Uterus (tissue), 4 donors: ENCODE measurements around the gene LRRC4B. TPM values are rescaled to one million over a fixed set of nuclear protein-coding genes. Genes with fewer than 3 reads are reported as not detected.

ENCODE experiments used
- DNase-seq, 2 donors: peaks; one replicate each; pipeline ENCODE4 v3.0.0-alpha.2; 2019 to 2020
- H3K27ac ChIP-seq, 2 donors: fragments of 200-600 bp; sonication (generic); 1 replicate in 1 of 2; 2 replicates in 1 of 2; pipeline ENCODE4 v1.5.1; 2016 to 2018
- H3K27me3 ChIP-seq, 2 donors: fragments of 200-600 bp; sonication (generic); one replicate each; pipeline ENCODE4 v1.5.1; 2018 to 2019; ENCODE audit warnings: control low read depth in 1 of 2
- H3K36me3 ChIP-seq, 2 donors: fragments of 200-600 bp; sonication (generic); one replicate each; pipeline ENCODE4 v1.5.1; 2019; ENCODE audit warnings: control low read depth in 1 of 2
- H3K4me1 ChIP-seq, 2 donors: fragments of 200-600 bp; sonication (generic); one replicate each; pipeline ENCODE4 v1.5.1; 2018 to 2019; ENCODE audit warnings: control low read depth in 1 of 2
- H3K4me3 ChIP-seq, 2 donors: fragments of 200-600 bp; sonication (generic); 1 replicate in 1 of 2; 2 replicates in 1 of 2; pipeline ENCODE4 v1.5.1; 2018 to 2019; ENCODE audit warnings: mild to moderate bottlenecking in 1 of 2
- H3K9me3 ChIP-seq, 2 donors: fragments of 200-600 bp; sonication (generic); one replicate each; pipeline ENCODE4 v1.5.1; 2019; ENCODE audit warnings: control low read depth in 1 of 2
- POLR2A ChIP-seq, 2 donors: fragments of 450-650 bp; IDR thresholded peaks; one replicate each; pipeline ENCODE4 v1.6.1; 2016; ENCODE audit warnings: antibody characterized with exemption in 2 of 2, mild to moderate bottlenecking in 1 of 2, moderate library complexity in 1 of 2
- intact Hi-C: fragments of 100-400 bp; cut with DNase I; formaldehyde crosslinking; loops from one replicate; pipeline ENCODE4 v1.15.1; 2023; ENCODE audit warnings: low total_unique reads
- total RNA-seq, 4 donors: library from RNA; depleted of rRNA in 3 of 4; stranded (reverse); fragments of >200 nt in 3 of 4; gene quantifications; one replicate each; pipeline versions ENCODE4 v1.1.0 to v1.2.4, GENCODE V29; 2014 to 2023
- TF ChIP-seq, protein P1 (sequence below), 4 experiments: fragments of 200-600 bp in 2 of 4; fragments of 450-650 bp in 2 of 4; sonication (generic) in 2 of 4; IDR thresholded peaks; one replicate each; pipeline ENCODE4 v1.5.1; 2016 to 2019; ENCODE audit warnings: antibody characterized with exemption in 4 of 4, mild to moderate bottlenecking in 2 of 4, moderate library complexity in 1 of 4
- donor health status: DM: yes; HTN: yes; CAD: no.

LRRC4B gene
- total RNA-seq, 4 donors from 2014 or later, result 2.4 to 38.0 (median 13.2) TPM

- H3K36me3 ChIP-seq, result no peaks in the 10 kb centered on the region
- H3K4me3 ChIP-seq, result no peak overlapping the region
- TF ChIP-seq POLR2A (IDR thresholded peaks at IDR 0.05), result no peak
- TF ChIP-seq, protein P1, sequence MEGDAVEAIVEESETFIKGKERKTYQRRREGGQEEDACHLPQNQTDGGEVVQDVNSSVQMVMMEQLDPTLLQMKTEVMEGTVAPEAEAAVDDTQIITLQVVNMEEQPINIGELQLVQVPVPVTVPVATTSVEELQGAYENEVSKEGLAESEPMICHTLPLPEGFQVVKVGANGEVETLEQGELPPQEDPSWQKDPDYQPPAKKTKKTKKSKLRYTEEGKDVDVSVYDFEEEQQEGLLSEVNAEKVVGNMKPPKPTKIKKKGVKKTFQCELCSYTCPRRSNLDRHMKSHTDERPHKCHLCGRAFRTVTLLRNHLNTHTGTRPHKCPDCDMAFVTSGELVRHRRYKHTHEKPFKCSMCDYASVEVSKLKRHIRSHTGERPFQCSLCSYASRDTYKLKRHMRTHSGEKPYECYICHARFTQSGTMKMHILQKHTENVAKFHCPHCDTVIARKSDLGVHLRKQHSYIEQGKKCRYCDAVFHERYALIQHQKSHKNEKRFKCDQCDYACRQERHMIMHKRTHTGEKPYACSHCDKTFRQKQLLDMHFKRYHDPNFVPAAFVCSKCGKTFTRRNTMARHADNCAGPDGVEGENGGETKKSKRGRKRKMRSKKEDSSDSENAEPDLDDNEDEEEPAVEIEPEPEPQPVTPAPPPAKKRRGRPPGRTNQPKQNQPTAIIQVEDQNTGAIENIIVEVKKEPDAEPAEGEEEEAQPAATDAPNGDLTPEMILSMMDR (IDR thresholded peaks at IDR 0.05), result no peak
- H3K27ac ChIP-seq, result no peak overlapping the region
- peaks cover 0 to 3% of the 10 kb centered on the region in 2 donors for H3K4me1 ChIP-seq
- H3K27me3 ChIP-seq, result peaks cover 0 to 3% of the 10 kb centered on the region in 2 donors
- DNase-seq, result no peak
- intact Hi-C loops, result no loop called here
- no peaks in the 10 kb centered on the region for H3K9me3 ChIP-seq
These were observed 8.6 kb downstream of the LRRC4B start for GRCh38 chr19:50559636-50560035.

DNA sequence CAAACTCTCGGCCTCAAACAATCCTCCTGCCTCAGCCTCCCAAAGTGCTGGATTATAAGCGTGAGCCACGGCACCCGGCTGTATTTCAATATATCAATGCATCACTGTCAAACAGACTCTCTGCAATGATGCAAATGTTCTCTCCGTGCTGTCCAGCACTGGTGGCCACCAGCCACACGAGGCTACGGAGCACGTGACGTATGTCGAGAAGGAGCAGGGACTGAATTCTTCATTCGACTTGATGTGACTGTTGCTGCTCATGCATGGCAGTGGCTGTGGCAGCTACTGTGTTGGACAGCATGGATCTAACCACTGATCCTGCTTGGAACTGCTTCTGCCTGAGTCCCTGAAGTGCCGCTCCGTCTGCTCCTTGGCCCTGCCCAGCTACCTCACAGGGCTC, 9.8 kb downstream of the LRRC4B start:
- Histone ChIP-seq H3K4me1 (peaks cover 0 to 3% of the 10 kb centered on the region in 2 donors), H3K4me3 (no peak overlapping the region), H3K27ac (no peak overlapping the region), H3K27me3 (peaks cover 0 to 3% of the 10 kb centered on the region in 2 donors), H3K36me3 (no peaks in the 10 kb centered on the region), H3K9me3 (no peaks in the 10 kb centered on the region)
- intact Hi-C loops, result no loop called here
- no peak for DNase-seq
- no peak for TF ChIP-seq POLR2A (IDR thresholded peaks at IDR 0.05)
- TF ChIP-seq, protein P1 (IDR thresholded peaks at IDR 0.05), result no peak

- H3K4me3 ChIP-seq, result no peak overlapping the region
- no peak for TF ChIP-seq POLR2A (IDR thresholded peaks at IDR 0.05)
- TF ChIP-seq, protein P1 (IDR thresholded peaks at IDR 0.05), result no peak
- intact Hi-C loops, result no loop called here
- H3K27ac ChIP-seq, result no peak overlapping the region
- H3K36me3 ChIP-seq, result no peaks in the 10 kb centered on the region
- no peaks in the 10 kb centered on the region for H3K9me3 ChIP-seq
- peaks cover 0 to 3% of the 10 kb centered on the region in 2 donors for H3K4me1 ChIP-seq
- DNase-seq, result no peak
- peaks cover 0 to 3% of the 10 kb centered on the region in 2 donors for H3K27me3 ChIP-seq
These were observed 10.2 kb downstream of the LRRC4B start for GRCh38 chr19:50558039-50558438.

- no peaks in the 10 kb centered on the region for H3K36me3 ChIP-seq
- TF ChIP-seq, protein P1 (IDR thresholded peaks at IDR 0.05), result no peak
- TF ChIP-seq POLR2A (IDR thresholded peaks at IDR 0.05), result no peak
- no peak for DNase-seq
- peaks cover 0 to 3% of the 10 kb centered on the region in 2 donors for H3K27me3 ChIP-seq
- no peaks in the 10 kb centered on the region for H3K9me3 ChIP-seq
- H3K4me3 ChIP-seq, result peak overlapping the region in 1 of 2 donors; percentile 35
- intact Hi-C loops, result no loop called here
- peak overlapping the region in 1 of 2 donors; percentile 53 for H3K27ac ChIP-seq
- H3K4me1 ChIP-seq, result peaks cover 0 to 3% of the 10 kb centered on the region in 2 donors
These were observed 11.1 kb downstream of the LRRC4B start for GRCh38 chr19:50557009-50557613.

DNA sequence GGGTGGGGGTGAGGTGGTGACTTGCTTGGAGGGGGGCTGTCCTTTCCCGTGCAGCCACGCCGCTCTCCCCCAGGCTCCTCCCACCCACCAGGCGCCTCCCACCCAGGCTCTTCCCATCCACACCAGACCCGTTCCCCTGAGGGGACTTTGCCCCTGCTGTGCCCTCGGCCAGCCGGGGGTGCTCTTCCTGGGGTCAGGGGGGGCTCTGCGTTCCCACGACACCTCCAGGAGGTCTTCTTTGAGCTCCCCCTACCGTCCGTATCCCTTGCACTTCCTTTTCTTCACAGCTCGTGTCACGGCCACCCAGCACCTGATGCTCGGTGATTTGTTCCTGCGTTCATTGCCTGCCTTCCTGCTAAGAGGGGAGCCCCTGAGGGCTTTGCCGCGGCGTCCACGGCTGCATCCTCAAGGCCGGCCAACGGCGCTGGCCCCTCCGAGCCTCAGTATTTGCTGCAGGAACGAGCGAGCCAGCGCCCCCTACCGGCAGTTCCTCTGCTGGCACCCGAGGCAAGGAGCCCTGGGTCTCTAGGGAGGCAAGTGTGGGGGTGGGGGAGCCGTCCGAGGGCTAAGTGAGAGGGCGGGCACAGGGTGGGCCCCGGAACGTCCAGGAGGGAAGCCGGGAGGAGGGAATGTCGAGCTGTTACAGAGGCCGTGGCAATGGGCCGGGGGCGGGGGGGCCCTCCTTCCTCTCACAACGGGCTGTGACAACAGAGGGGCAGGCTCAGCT, 11.8 kb downstream of the LRRC4B start:
- H3K4me3 ChIP-seq, result peak overlapping the region; percentile 33 to 35
- peaks cover 0 to 3% of the 10 kb centered on the region in 2 donors for H3K27me3 ChIP-seq
- peak; percentile 62 to 74 for DNase-seq
- H3K27ac ChIP-seq, result peak overlapping the region in 1 of 2 donors; percentile 53
- H3K9me3 ChIP-seq, result no peaks in the 10 kb centered on the region
- no peak for TF ChIP-seq POLR2A (IDR thresholded peaks at IDR 0.05)
- TF ChIP-seq, protein P1 (IDR thresholded peaks at IDR 0.05), result peak; percentile 60 to 77 (median 68)
- no peaks in the 10 kb centered on the region for H3K36me3 ChIP-seq
- H3K4me1 ChIP-seq, result peaks cover 0 to 3% of the 10 kb centered on the region in 2 donors
- intact Hi-C loops, result no loop called here
